Measurements from ENCODE around the gene F5.

F5 gene

GRCh38 chr1:169586395-169587255 is at the start of gene F5:
Gene F5, minus strand, starts transcription at chr1:169586481. Its CDS starts 95 bp downstream, at chr1:169586386.
- DNase-seq (ENCODE audit: low read depth) = no peak

- no peak for DNase-seq (ENCODE audit: low read depth)
These were observed 48.6 kb upstream of the F5 start for GRCh38 chr1:169634877-169635276.

- no peak for DNase-seq (ENCODE audit: low read depth)
These were observed 47.9 kb upstream of the F5 start for GRCh38 chr1:169634145-169634544.

- no peak for DNase-seq (ENCODE audit: low read depth)
These were observed 45.0 kb upstream of the F5 start for GRCh38 chr1:169631249-169631648.

GRCh38 chr1:169630006-169630405 is 43.7 kb upstream of the F5 start, which contains the start of gene SELP:
Gene SELP, minus strand, starts transcription at chr1:169630124. Its CDS starts 50 bp downstream, at chr1:169630074.
- no peak for DNase-seq (ENCODE audit: low read depth)

- DNase-seq (ENCODE audit: low read depth) = no peak
These were observed 38.6 kb upstream of the F5 start for GRCh38 chr1:169624912-169625311.

- DNase-seq (ENCODE audit: low read depth) = no peak
These were observed 37.8 kb upstream of the F5 start for GRCh38 chr1:169624122-169624521.

- no peak for DNase-seq (ENCODE audit: low read depth)
These were observed 37.0 kb upstream of the F5 start for GRCh38 chr1:169623132-169623926.

GRCh38 chr1:169620565-169620964 is 34.3 kb upstream of the F5 start:
- DNase-seq (ENCODE audit: low read depth) = no peak

- DNase-seq (ENCODE audit: low read depth) = no peak
These were observed 32.1 kb upstream of the F5 start for GRCh38 chr1:169618367-169618766.

- DNase-seq (ENCODE audit: low read depth) = no peak
These were observed 29.5 kb upstream of the F5 start for GRCh38 chr1:169615803-169616202.

GRCh38 chr1:169610858-169611257 is 24.6 kb upstream of the F5 start:
- DNase-seq (ENCODE audit: low read depth) = no peak

GRCh38 chr1:169610108-169610507 is 23.8 kb upstream of the F5 start:
- no peak for DNase-seq (ENCODE audit: low read depth)

- DNase-seq (ENCODE audit: low read depth) = no peak
These were observed 21.9 kb upstream of the F5 start for GRCh38 chr1:169608226-169608625.

GRCh38 chr1:169604781-169605560 is 18.7 kb upstream of the F5 start:
- no peak for DNase-seq (ENCODE audit: low read depth)

- DNase-seq (ENCODE audit: low read depth) = no peak
These were observed 15.0 kb upstream of the F5 start for GRCh38 chr1:169601096-169601881.

GRCh38 chr1:169595764-169596711 is 9.8 kb upstream of the F5 start:
- no peak for DNase-seq (ENCODE audit: low read depth)

GRCh38 chr1:169594391-169594790 is 8.1 kb upstream of the F5 start:
- DNase-seq (ENCODE audit: low read depth) = no peak

GRCh38 chr1:169590932-169591331 is 4.7 kb upstream of the F5 start:
- no peak for DNase-seq (ENCODE audit: low read depth)

- no peak for DNase-seq (ENCODE audit: low read depth)
These were observed 2.7 kb upstream of the F5 start for GRCh38 chr1:169588785-169589485.

Measured in GM04503 (cell line).